ENCODE results near the gene ELOVL7.

DNA sequence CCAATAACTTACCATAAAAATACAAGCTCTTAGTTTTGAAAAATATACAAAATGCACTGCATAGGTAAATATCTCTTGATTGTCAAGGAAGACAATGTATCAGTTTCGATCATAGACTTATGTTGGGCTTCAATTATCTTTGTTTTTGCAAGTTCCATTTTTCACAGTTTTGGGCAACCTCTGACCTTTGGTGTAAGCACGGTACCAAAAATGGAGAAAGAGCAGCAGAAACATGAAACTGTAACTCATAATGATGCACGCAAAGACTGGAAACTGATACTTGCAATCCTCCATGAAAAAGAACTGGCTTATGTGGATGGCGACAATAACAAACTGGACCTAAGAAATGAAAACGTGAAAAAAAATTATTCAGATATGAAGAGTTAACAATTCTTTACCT is 89.6 kb downstream of the ELOVL7 start:
- TF ChIP-seq, protein P1, sequence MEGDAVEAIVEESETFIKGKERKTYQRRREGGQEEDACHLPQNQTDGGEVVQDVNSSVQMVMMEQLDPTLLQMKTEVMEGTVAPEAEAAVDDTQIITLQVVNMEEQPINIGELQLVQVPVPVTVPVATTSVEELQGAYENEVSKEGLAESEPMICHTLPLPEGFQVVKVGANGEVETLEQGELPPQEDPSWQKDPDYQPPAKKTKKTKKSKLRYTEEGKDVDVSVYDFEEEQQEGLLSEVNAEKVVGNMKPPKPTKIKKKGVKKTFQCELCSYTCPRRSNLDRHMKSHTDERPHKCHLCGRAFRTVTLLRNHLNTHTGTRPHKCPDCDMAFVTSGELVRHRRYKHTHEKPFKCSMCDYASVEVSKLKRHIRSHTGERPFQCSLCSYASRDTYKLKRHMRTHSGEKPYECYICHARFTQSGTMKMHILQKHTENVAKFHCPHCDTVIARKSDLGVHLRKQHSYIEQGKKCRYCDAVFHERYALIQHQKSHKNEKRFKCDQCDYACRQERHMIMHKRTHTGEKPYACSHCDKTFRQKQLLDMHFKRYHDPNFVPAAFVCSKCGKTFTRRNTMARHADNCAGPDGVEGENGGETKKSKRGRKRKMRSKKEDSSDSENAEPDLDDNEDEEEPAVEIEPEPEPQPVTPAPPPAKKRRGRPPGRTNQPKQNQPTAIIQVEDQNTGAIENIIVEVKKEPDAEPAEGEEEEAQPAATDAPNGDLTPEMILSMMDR (IDR thresholded peaks at IDR 0.05; ENCODE audit: poor library complexity), result no peak
- no peak for TF ChIP-seq EZH2 (IDR thresholded peaks at IDR 0.05; ENCODE audit: borderline replicate concordance)

All from hepatocyte (in vitro differentiated cells).